GM23338 (cell line): ENCODE measurements around the gene SRP14. TPM values are rescaled to one million over a fixed set of nuclear protein-coding genes. Genes with fewer than 3 reads are reported as not detected.

ENCODE experiments used
- ATAC-seq: fragments of 200-7000 bp; cut with Tn5 transposase; 3 replicates; pipeline ENCODE4 v1.9.1; 2020
- DNase-seq: peaks from one replicate; pipeline ENCODE4 v3.0.0-alpha.2; 2015; ENCODE audit warnings: low spot score
- H2AFZ ChIP-seq: fragments of 200-600 bp; sonication (generic); 2 replicates; pipeline ENCODE4 v1.8.0; 2016; ENCODE audit warnings: antibody characterized with exemption, mild to moderate bottlenecking, moderate library complexity
- H3F3A ChIP-seq: fragments of 200-600 bp; sonication (generic); replicated peaks from 2 replicates; pipeline ENCODE4 v1.8.0; 2017; ENCODE audit warnings: antibody characterized with exemption, mixed run types, low read depth
- H3K27ac ChIP-seq: fragments of 200-600 bp; sonication (generic); 2 replicates; pipeline ENCODE4 v1.6.1; 2016; ENCODE audit warnings: low read depth
- H3K27me3 ChIP-seq: fragments of 200-600 bp; sonication (generic); 2 replicates; pipeline ENCODE4 v1.8.0; 2016; ENCODE audit warnings: mild to moderate bottlenecking, mixed run types, moderate library complexity; ENCODE audit not compliant: insufficient read depth
- H3K36me3 ChIP-seq: fragments of 200-600 bp; sonication (generic); 2 replicates; pipeline ENCODE4 v1.8.0; 2016; ENCODE audit warnings: mild to moderate bottlenecking; ENCODE audit not compliant: insufficient read depth
- H3K4me1 ChIP-seq: fragments of 200-600 bp; sonication (generic); 2 replicates; pipeline ENCODE4 v1.8.0; 2016; ENCODE audit warnings: mild to moderate bottlenecking, moderate library complexity; ENCODE audit not compliant: insufficient read depth
- H3K4me2 ChIP-seq: fragments of 200-600 bp; sonication (generic); 2 replicates; pipeline ENCODE4 v1.7.1; 2017; ENCODE audit warnings: mixed run types
- H3K4me3 ChIP-seq: fragments of 200-600 bp; sonication (generic); 2 replicates; pipeline ENCODE4 v1.6.1; 2016; ENCODE audit warnings: mixed run types
- H3K79me2 ChIP-seq: fragments of 200-600 bp; sonication (generic); replicated peaks from 2 replicates; pipeline ENCODE4 v1.8.0; 2017; ENCODE audit warnings: mild to moderate bottlenecking; ENCODE audit not compliant: insufficient read depth
- H3K9me2 ChIP-seq: fragments of 200-600 bp; sonication (generic); 2 replicates; pipeline ENCODE4 v1.8.0; 2017; ENCODE audit not compliant: insufficient read depth
- H4K20me1 ChIP-seq: fragments of 200-600 bp; sonication (generic); replicated peaks from 2 replicates; pipeline ENCODE4 v1.8.0; 2017; ENCODE audit warnings: mild to moderate bottlenecking; ENCODE audit not compliant: insufficient read depth
- H3K27ac Mint-ChIP-seq: 2 replicates; pipeline ENCODE4 v1.8.0; 2020; ENCODE audit warnings: inconsistent platforms, mild to moderate bottlenecking, moderate library complexity, mixed read lengths
- H3K27me3 Mint-ChIP-seq: 3 replicates; pipeline ENCODE4 v1.8.0; 2022; ENCODE audit warnings: low read depth, mild to moderate bottlenecking, moderate library complexity, mixed read lengths, inconsistent platforms; ENCODE audit not compliant: insufficient read depth, poor library complexity
- H3K36me3 Mint-ChIP-seq: 3 replicates; pipeline ENCODE4 v1.8.0; 2021; ENCODE audit warnings: low read depth, mild to moderate bottlenecking, inconsistent platforms, moderate library complexity, mixed read lengths
- H3K4me1 Mint-ChIP-seq: 3 replicates; pipeline ENCODE4 v1.8.0; 2020; ENCODE audit warnings: mild to moderate bottlenecking, inconsistent platforms, mixed read lengths
- H3K4me3 Mint-ChIP-seq: 3 replicates; pipeline ENCODE4 v1.8.0; 2021; ENCODE audit warnings: moderate library complexity, mild to moderate bottlenecking, inconsistent platforms, mixed read lengths
- H3K9me3 Mint-ChIP-seq: 3 replicates; pipeline ENCODE4 v1.8.0; 2020; ENCODE audit warnings: moderate library complexity, mild to moderate bottlenecking, inconsistent platforms, mixed read lengths
- CREB1 ChIP-seq: fragments of 250-450 bp; sonication (Bioruptor Pico); IDR thresholded peaks from 2 replicates; pipeline ENCODE4 v1.5.0; 2020; ENCODE audit warnings: low read depth, mild to moderate bottlenecking, moderate library complexity
- EZH2 ChIP-seq: fragments of 200-600 bp; sonication (generic); IDR thresholded peaks from one replicate; pipeline ENCODE4 v1.8.0; 2017; ENCODE audit warnings: antibody characterized with exemption, mild to moderate bottlenecking, low read depth; ENCODE audit not compliant: unreplicated experiment
- EZH2phosphoT487 ChIP-seq: fragments of 200-600 bp; sonication (generic); IDR thresholded peaks from one replicate; pipeline ENCODE4 v1.8.1; 2018; ENCODE audit warnings: antibody characterized with exemption; ENCODE audit not compliant: unreplicated experiment
- JUNB ChIP-seq: IDR thresholded peaks from one replicate; pipeline ENCODE4 v1.6.1; 2016; ENCODE audit warnings: antibody characterized with exemption; ENCODE audit not compliant: unreplicated experiment
- NANOG ChIP-seq: IDR thresholded peaks from 2 replicates; pipeline ENCODE4 v1.6.1; 2016; ENCODE audit warnings: antibody characterized with exemption, borderline replicate concordance
- POLR2AphosphoS5 ChIP-seq: IDR thresholded peaks from 2 replicates; pipeline ENCODE4 v1.6.1; 2016; ENCODE audit warnings: antibody characterized with exemption, low read depth
- STAT1 ChIP-seq: IDR thresholded peaks from one replicate; pipeline ENCODE4 v1.6.1; 2016; ENCODE audit warnings: antibody characterized with exemption; ENCODE audit not compliant: unreplicated experiment
- ZNF114 ChIP-seq: fragments of 250-450 bp; sonication (Bioruptor Pico); IDR thresholded peaks from 2 replicates; pipeline ENCODE4 v1.5.0; 2020; ENCODE audit warnings: mild to moderate bottlenecking, moderate library complexity
- ZNF331 ChIP-seq: fragments of 250-450 bp; sonication (Bioruptor Pico); IDR thresholded peaks from 2 replicates; pipeline ENCODE4 v1.5.0; 2020; ENCODE audit warnings: low read depth, mild to moderate bottlenecking, moderate library complexity
- polyA plus RNA-seq: library from polyadenylated mRNA; unstranded; fragments of >200 nt; fragmentation: Nextera tagmentation; extraction: Ambion mirVana; gene quantifications from 2 replicates; pipeline ENCODE4 v1.2.1, GENCODE V29; 2016
- total RNA-seq: library from RNA; depleted of rRNA; stranded (reverse); fragments of >200 nt; shearing (Covaris generic); gene quantifications from 2 replicates; pipeline ENCODE4 v1.2.3, GENCODE V29; 2014
- TF ChIP-seq, protein P1 (sequence below): fragments of 250-450 bp; sonication (Bioruptor Pico); IDR thresholded peaks from 2 replicates; pipeline ENCODE4 v1.5.0; 2020; ENCODE audit warnings: mild to moderate bottlenecking, moderate library complexity
- TF ChIP-seq, protein P2 (sequence below), 2 experiments: fragments of 200-600 bp in 1 of 2; sonication (generic) in 1 of 2; conservative IDR thresholded peaks; 2 replicates each; pipeline versions ENCODE4 v1.5.1 to v1.6.1; 2016 to 2017; ENCODE audit warnings: antibody characterized with exemption in 2 of 2, low read depth in 2 of 2, mild to moderate bottlenecking in 2 of 2, moderate library complexity in 1 of 2

The SRP14 gene
- total and polyA plus RNA-seq, 2 experiments from 2014 or later: 249 to 1,412 TPM

DNA sequence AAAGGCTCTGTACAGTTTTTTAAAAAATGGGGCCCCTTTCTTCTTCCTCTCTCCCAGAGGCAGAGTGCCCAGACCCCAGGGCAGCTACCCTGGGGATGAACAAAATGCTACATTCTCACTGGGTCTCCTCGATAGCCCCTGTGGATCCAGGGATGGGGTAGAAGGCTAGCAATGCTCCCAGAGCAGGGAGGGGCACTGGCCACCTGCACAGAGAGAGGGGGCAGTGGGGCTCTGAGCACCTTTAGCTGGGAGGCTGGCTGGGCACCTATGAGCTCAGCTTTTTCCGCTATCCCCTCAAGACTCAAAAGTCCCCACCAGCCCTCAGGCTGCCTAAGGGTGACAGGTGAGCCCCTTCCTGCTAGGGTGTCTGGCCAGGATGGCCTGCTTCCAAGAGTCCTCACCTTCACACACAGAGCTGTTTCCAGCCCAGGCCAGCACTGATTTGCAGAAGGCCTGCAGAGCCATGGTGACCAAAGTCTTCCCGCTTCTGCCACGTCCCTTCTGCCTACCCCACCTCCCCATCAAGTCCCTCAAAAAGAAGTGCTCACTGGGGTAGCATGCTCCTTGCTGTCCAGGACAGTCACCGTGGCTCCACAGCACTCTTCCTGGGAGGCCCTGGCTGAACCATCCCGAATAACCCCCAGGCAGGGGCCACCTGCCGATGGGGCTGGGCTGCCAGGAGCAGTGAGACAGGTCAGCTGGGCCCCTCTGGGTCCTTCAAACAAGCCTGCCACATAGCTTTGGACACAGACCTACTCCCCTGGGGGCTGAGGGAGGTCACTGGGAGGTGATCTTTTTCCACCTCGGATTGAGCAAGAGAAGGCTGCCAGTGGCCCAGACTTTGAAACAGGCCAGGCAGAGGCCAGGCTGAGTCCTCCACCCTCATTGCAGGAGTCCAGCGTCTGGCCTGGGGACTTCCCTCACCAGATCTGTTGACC, 49.3 kb upstream of the SRP14 start:
- Mint-ChIP-seq H3K27me3 (peaks cover 21% of the 10 kb centered on the region), H3K9me3 (no peaks in the 10 kb centered on the region; the same call in 2 of the 3 replicates), H3K4me3 (no peak overlapping the region; the same call in 2 of the 3 replicates), H3K4me1 (peaks cover 83% of the 10 kb centered on the region), H3K27ac (peak overlapping the region; percentile 5; the same call in 1 of the 2 replicates), H3K36me3 (peaks cover 14% of the 10 kb centered on the region; the same call in 2 of the 3 replicates)
- DNase-seq (no peak), ATAC-seq (peak; percentile 24)
- H3K27me3 ChIP-seq: no peaks in the 10 kb centered on the region
- H3K4me2 ChIP-seq: peak overlapping the region; percentile 76
- TF ChIP-seq ZNF114 (no peak), POLR2AphosphoS5 (0 out of 2 replicates have a peak, but pooled peaks have one; percentile 9)
- H3K4me3 ChIP-seq: peak overlapping the region; percentile 40
- H4K20me1 ChIP-seq: no peaks in the 10 kb centered on the region
- H3K4me1 ChIP-seq: peaks cover 69% of the 10 kb centered on the region
- H3F3A ChIP-seq: peaks cover 25% of the 10 kb centered on the region; the same call in 1 of the 2 replicates
- no peaks in the 10 kb centered on the region for H3K36me3 ChIP-seq
- no peaks in the 10 kb centered on the region for H3K79me2 ChIP-seq
- H2AFZ ChIP-seq: no peak overlapping the region
- H3K9me2 ChIP-seq: peaks cover 3% of the 10 kb centered on the region; the same call in 1 of the 2 replicates
- peak overlapping the region; percentile 56; the same call in 1 of the 2 replicates for H3K27ac ChIP-seq

DNA sequence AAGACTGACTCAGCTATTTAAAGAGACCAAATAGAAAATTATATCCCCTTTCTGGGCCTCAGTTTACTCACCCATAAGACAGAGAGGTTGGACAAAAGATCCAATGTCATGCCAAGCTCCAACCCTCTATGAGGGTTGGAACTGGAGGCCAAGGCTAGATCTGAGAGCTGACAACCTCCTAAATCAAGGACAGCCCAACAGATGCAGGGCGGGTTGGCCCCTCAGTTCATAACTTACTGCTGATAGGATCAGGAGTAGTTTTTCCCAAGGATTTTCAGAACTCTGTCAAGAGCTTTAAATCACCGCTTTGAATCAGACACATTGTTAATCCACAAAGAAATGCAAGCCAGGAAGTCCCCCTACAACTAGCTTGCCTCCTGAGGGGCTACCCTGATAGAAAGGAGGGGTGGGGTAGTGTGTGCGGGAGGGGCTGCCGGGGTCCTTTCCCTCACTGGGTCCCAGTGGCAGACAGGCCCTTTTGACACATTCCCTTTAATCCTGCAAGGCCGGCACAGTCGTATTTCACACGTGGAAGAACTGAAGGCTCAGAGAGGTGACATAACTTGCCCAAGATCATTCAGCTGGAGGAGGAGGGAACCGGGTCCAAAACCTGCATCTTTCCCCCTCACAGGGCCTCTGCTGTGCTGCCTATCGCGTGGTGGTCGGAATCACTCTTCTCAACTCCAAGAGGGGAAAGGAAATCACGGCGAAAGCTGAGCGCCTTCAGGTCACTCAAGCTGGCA, 48.3 kb upstream of the SRP14 start:
- ATAC-seq: no peak

More for the DNA sequence above, 48.3 kb upstream of the SRP14 start:
- H3K9me2 ChIP-seq: peaks cover 3% of the 10 kb centered on the region; the same call in 1 of the 2 replicates
- TF ChIP-seq, protein P1, sequence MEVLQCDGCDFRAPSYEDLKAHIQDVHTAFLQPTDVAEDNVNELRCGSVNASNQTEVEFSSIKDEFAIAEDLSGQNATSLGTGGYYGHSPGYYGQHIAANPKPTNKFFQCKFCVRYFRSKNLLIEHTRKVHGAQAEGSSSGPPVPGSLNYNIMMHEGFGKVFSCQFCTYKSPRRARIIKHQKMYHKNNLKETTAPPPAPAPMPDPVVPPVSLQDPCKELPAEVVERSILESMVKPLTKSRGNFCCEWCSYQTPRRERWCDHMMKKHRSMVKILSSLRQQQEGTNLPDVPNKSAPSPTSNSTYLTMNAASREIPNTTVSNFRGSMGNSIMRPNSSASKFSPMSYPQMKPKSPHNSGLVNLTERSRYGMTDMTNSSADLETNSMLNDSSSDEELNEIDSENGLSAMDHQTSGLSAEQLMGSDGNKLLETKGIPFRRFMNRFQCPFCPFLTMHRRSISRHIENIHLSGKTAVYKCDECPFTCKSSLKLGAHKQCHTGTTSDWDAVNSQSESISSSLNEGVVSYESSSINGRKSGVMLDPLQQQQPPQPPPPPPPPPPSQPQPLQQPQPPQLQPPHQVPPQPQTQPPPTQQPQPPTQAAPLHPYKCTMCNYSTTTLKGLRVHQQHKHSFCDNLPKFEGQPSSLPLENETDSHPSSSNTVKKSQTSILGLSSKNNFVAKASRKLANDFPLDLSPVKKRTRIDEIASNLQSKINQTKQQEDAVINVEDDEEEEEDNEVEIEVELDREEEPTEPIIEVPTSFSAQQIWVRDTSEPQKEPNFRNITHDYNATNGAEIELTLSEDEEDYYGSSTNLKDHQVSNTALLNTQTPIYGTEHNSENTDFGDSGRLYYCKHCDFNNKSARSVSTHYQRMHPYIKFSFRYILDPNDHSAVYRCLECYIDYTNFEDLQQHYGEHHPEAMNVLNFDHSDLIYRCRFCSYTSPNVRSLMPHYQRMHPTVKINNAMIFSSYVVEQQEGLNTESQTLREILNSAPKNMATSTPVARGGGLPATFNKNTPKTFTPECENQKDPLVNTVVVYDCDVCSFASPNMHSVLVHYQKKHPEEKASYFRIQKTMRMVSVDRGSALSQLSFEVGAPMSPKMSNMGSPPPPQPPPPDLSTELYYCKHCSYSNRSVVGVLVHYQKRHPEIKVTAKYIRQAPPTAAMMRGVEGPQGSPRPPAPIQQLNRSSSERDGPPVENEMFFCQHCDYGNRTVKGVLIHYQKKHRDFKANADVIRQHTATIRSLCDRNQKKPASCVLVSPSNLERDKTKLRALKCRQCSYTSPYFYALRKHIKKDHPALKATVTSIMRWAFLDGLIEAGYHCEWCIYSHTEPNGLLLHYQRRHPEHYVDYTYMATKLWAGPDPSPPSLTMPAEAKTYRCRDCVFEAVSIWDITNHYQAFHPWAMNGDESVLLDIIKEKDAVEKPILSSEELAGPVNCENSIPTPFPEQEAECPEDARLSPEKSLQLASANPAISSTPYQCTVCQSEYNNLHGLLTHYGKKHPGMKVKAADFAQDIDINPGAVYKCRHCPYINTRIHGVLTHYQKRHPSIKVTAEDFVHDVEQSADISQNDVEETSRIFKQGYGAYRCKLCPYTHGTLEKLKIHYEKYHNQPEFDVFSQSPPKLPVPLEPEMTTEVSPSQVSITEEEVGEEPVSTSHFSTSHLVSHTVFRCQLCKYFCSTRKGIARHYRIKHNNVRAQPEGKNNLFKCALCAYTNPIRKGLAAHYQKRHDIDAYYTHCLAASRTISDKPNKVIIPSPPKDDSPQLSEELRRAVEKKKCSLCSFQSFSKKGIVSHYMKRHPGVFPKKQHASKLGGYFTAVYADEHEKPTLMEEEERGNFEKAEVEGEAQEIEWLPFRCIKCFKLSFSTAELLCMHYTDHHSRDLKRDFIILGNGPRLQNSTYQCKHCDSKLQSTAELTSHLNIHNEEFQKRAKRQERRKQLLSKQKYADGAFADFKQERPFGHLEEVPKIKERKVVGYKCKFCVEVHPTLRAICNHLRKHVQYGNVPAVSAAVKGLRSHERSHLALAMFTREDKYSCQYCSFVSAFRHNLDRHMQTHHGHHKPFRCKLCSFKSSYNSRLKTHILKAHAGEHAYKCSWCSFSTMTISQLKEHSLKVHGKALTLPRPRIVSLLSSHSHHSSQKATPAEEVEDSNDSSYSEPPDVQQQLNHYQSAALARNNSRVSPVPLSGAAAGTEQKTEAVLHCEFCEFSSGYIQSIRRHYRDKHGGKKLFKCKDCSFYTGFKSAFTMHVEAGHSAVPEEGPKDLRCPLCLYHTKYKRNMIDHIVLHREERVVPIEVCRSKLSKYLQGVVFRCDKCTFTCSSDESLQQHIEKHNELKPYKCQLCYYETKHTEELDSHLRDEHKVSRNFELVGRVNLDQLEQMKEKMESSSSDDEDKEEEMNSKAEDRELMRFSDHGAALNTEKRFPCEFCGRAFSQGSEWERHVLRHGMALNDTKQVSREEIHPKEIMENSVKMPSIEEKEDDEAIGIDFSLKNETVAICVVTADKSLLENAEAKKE: no peak
- TF ChIP-seq CREB1 (CRISPR knock-in tag): no peak
- TF ChIP-seq POLR2AphosphoS5: no peak
- no peak for TF ChIP-seq ZNF114
- no peak for TF ChIP-seq NANOG
- TF ChIP-seq EZH2phosphoT487: no peak
- no peak for TF ChIP-seq EZH2
- TF ChIP-seq STAT1: no peak
- no peak for TF ChIP-seq ZNF331 (CRISPR knock-in tag)
- TF ChIP-seq JUNB: no peak
- TF ChIP-seq, protein P2, sequence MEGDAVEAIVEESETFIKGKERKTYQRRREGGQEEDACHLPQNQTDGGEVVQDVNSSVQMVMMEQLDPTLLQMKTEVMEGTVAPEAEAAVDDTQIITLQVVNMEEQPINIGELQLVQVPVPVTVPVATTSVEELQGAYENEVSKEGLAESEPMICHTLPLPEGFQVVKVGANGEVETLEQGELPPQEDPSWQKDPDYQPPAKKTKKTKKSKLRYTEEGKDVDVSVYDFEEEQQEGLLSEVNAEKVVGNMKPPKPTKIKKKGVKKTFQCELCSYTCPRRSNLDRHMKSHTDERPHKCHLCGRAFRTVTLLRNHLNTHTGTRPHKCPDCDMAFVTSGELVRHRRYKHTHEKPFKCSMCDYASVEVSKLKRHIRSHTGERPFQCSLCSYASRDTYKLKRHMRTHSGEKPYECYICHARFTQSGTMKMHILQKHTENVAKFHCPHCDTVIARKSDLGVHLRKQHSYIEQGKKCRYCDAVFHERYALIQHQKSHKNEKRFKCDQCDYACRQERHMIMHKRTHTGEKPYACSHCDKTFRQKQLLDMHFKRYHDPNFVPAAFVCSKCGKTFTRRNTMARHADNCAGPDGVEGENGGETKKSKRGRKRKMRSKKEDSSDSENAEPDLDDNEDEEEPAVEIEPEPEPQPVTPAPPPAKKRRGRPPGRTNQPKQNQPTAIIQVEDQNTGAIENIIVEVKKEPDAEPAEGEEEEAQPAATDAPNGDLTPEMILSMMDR (conservative IDR thresholded peaks at IDR 0.05; ENCODE audit: low read depth in 2 of 2): no peak
- H3K4me1 ChIP-seq: peaks cover 60% of the 10 kb centered on the region
- H4K20me1 ChIP-seq: no peaks in the 10 kb centered on the region
- H3K4me3 ChIP-seq: no peak overlapping the region
- no peak overlapping the region; the same call in 2 of the 3 replicates for H3K4me3 Mint-ChIP-seq
- peaks cover 25% of the 10 kb centered on the region; the same call in 1 of the 2 replicates for H3F3A ChIP-seq
- H2AFZ ChIP-seq: no peak overlapping the region
- peaks cover 80% of the 10 kb centered on the region for H3K4me1 Mint-ChIP-seq
- no peaks in the 10 kb centered on the region for H3K79me2 ChIP-seq
- H3K36me3 Mint-ChIP-seq: peaks cover 14% of the 10 kb centered on the region; the same call in 2 of the 3 replicates
- H3K27ac ChIP-seq: no peak overlapping the region
- H3K27ac Mint-ChIP-seq: no peak overlapping the region
- H3K36me3 ChIP-seq: no peaks in the 10 kb centered on the region
- H3K9me3 Mint-ChIP-seq: no peaks in the 10 kb centered on the region; the same call in 2 of the 3 replicates
- H3K27me3 Mint-ChIP-seq: peaks cover 24% of the 10 kb centered on the region
- no peak for DNase-seq
- H3K27me3 ChIP-seq: peaks cover 7% of the 10 kb centered on the region
- H3K4me2 ChIP-seq: peak overlapping the region; percentile 76; the same call in 1 of the 2 replicates
